HG03571 (cell line): Measurements from ENCODE around the gene EMX2.
A peak's percentile ranks its signal among the peaks of the same experiment; 100 is the strongest.
"Not testable (repeated sequence)": the region's sequence is repeated elsewhere in the genome, so short reads cannot be mapped to it uniquely, and the experiment has no call there.

Experiments
- ATAC-seq: cut with Tn5 transposase; IDR thresholded peaks from one replicate; pipeline ENCODE4 v1.9.1; 2021; ENCODE audit not compliant: unreplicated experiment

EMX2 gene

GRCh38 chr10:117542706-117543224, at the start of gene EMX2:
TSS of gene EMX2 (plus strand) at chr10:117542746. CDS start at chr10:117543268, 522 bp downstream.
- ATAC-seq: no peak

GRCh38 chr10:117496031-117496430, 46.5 kb upstream of the EMX2 start:
- ATAC-seq: no peak

GRCh38 chr10:117496616-117497028, 45.9 kb upstream of the EMX2 start:
- ATAC-seq: peak; percentile 59

- ATAC-seq: no peak
These were observed 44.8 kb upstream of the EMX2 start for GRCh38 chr10:117497736-117498135.

- ATAC-seq: no peak
These were observed 43.1 kb upstream of the EMX2 start for GRCh38 chr10:117499248-117500105.

DNA sequence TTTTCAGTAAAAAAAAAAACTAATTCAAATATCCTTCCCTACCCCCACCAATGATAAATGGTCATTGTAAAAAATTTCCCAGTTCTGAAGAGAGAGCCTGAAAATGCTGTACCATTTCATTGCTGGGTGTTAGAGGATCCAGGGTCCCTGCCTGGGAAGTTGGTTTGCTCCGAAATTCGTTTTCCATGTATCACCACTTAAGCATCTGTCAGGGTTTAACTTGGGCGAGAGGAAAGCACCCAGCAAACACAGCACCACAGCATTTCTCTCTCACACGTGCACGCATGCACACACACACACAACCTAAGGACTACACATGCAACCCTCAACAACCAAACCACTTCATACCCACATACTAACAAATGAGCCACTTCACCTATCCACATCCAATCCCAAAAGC, 42.1 kb upstream of the EMX2 start:
- ATAC-seq: no peak

- no peak for ATAC-seq
These were observed 41.0 kb upstream of the EMX2 start for GRCh38 chr10:117501460-117502035.

DNA sequence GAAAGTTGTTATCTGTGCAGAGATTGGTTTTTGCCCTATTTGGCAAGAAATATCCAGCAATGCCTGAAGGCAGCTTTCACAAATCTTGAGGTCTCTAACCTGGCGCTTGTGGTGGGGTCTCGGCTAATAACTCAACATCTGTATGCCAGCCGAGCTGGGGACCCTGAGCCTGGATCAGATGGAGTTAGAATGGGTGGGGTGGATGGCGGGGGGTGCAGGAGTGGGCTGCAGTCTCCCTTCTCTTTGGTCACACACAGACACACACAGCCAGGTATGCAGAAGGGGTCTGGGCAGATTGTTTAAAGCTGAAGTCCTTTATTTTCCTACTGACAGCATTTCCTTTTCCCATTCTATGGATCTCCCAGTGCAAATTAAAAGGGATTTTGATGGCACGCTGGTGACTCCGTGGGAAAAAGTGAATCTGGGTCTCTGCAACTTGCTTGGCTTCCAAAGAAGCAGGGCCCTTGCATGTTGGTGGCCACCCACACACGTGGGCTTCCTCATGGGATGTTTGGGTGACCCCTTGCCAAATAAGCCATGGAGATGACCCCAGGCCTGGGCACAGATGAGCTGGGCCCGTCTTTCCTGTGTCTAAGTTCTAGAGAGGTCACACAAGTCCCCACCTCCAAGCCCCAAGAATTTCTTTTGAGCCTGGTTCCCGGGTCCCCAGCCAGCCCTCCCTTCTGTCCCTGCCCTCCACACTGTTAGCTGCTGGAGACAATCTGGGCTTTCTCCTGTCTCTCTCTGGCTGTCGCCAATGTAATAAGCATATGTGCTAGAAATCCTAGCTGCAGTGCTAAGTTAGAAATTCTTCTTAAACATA, 39.9 kb upstream of the EMX2 start:
- ATAC-seq: no peak

DNA sequence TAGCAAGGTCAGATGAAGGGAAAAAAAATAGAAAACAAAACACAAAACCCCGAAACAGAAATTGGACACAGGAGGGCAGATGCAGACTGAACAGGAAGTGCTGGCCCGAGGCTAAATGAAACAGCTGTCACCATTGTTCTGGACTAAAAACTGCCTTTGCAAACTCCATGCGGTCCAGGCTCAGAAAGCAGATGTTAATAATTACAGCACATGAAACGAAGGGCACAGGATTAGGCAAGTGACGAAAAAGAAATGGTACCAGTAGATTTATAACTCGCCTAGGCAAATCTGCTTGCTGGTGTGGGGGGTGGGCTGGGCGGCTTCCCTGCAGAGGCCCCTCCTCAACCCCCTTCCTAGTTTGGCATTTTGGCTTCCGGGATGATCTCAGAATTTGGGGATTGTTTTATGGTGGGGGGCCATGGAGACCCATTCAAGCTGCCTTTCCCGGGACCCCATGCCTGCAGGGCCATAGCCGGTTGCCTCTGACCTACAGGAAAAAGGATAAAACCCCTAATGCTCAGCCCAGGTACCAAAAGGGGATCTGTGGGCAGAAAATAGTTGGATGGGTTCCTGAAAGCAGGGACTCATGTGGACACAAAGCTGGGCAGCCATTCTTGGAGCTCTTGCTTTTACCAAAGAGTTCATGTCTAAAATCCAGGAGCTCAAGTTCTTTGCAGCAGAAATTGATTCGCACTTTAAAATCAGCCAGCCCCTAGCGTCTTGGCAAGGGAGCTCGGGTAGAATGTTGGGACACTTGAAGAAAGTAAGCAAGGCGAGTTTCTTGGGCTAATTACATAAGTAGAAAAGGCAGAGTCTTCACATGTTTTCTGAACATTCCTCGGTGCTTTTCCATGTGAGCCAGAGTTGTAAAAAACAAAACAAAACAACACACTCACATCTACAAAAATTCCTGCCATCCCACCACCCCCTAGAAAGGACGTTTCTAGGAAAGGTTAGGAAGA, 39.0 kb upstream of the EMX2 start:
- ATAC-seq: peak; percentile 85

DNA sequence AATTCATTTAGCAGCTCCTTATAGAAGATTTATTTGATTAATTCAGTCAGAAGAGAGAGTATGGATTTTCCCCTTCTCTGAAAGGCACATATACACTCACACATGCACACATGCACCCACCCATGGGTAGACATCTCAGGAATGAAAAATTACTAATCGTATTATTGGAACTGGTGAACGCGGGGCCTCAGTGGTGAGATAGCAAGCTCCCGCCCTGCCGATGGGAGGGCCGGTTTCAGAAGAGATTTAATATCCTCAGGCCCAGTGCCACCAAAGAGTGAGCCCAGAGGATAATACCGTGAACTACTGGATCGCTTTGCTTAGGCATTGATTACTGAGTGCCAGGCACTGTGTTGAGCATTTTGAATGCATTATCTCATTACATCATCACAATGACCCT, 38.0 kb upstream of the EMX2 start:
- ATAC-seq: no peak

GRCh38 chr10:117507081-117507480, 35.5 kb upstream of the EMX2 start:
- ATAC-seq: not testable (repeated sequence)

DNA sequence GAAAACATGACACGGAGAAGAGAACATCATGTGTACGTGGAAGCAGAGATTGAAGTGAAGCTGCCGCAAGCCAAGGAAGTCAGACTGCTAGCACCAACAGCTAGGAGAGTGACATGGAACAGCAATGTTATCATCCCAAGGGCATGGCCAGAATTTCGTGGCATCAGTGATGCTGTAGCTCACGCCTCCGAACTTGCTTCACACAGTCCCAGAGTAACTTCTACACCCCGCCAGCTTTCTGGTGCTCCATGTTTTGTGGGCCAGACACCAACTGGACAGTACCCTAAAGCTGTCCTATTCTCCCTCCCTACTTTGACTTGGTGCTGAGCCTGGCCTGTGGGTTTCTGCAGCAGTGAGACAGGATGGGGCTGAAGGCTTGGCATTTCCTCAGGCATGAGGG, 33.0 kb upstream of the EMX2 start:
- ATAC-seq: no peak

DNA sequence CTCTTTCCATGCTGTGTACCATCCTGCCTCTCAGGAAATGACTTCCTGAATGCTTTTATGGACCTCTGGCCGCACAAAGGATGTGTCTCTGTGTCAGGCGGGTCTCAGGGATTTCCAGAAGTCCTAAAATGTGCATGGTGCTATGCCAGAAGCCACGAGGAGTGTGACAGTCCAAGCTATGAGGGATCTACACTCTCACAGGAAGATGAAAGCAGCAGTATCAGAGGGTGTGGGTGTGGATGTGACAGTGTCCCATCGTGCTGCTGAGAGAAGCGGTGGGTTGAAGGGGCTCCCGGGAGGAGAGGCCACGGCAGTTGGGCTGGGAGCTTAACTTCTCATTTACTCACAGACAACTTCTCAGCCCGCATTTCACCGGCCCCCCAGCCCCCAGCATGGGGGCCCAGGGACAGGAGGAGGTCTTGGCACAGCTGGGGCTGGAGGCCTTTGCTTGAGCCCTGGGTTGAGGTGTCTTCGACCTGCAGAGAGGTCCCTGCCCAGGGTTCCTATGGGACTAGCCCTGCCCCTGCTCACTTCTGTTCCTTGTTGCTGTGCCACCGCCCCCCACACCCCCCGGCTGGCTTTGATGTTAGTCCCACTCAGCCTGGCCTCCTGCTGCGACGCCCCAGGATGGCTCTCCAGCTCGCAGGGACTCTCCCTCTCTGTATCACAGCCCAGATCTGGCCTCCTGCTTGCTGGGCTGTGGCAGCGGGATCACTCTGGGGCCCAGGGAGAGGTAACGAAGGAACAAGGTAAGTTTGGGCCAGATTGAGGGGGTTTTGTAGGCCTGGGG, 30.8 kb upstream of the EMX2 start:
- no peak for ATAC-seq

GRCh38 chr10:117514971-117515370, 27.6 kb upstream of the EMX2 start:
- ATAC-seq: no peak

GRCh38 chr10:117516681-117517080, 25.9 kb upstream of the EMX2 start:
- no peak for ATAC-seq

GRCh38 chr10:117518246-117518645, 24.3 kb upstream of the EMX2 start:
- no peak for ATAC-seq

DNA sequence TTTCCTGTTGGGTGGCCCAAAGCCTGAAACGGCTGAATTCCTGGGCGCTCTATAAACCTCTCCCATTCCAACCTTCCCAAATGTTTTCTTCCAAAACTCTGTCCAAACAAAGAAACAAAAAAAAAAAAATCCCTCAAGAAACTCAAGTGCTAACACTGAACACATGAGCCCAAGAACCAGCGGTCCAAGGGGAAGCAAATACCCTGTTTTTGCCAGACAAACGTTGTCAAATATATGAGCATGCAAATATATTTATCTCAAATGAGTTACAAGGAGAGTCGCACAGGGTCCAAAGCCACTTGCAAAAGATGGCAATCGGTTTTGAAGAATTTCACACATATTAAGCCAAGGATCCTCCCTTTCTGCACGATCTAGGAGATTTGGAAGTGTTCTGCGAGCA, 23.3 kb upstream of the EMX2 start:
- no peak for ATAC-seq

DNA sequence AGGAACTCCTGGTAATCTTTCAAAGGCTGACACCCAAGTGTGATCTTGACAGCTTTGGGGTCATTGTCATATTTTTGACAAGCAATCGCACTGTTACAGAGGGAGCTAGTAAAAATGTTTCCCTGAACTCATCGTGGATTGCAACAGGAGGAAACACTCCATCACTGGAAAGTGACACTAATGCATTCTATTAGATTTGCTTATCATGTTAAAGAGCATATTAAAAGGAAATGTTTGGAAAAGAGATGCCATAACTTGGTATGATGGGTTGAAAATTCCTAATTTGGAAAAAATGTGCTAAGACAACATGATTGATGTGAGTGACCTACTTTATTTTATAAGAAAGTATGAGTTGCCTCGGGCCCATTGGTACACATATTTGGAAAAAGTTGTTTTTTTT, 22.7 kb upstream of the EMX2 start:
- no peak for ATAC-seq

GRCh38 chr10:117530791-117531190, 11.8 kb upstream of the EMX2 start:
- ATAC-seq: no peak
